Measurements from ENCODE around the gene BCAS3. TPM values are rescaled to one million over a fixed set of nuclear protein-coding genes. Genes with fewer than 3 reads are reported as not detected.

Gene BCAS3
- polyA plus RNA-seq, 1 experiment: 17.5 TPM

GRCh38 chr17:61337290-61337689 is 659.6 kb downstream of the BCAS3 start:
- ChIA-PET CTCF (no interaction called here), POLR2A (interaction anchor here (1.2 kb wide), 1 partner anchor 13 kb away, joined by 3 read pairs; no protein-coding TSS in a partner anchor)
- Histone ChIP-seq H3K4me3 (ENCODE audit: low read depth, low read length) (no peak overlapping the region), H3K9me3 (ENCODE audit: control insufficient read depth, insufficient read depth, low read length) (no peaks in the 10 kb centered on the region), H3K27ac (ENCODE audit: low read depth, low read length) (peak overlapping the region; percentile 69), H3K27me3 (ENCODE audit: control insufficient read depth, insufficient read depth, low read length) (no peaks in the 10 kb centered on the region)
- no peak for TF ChIP-seq CTCF (IDR thresholded peaks at IDR 0.05; ENCODE audit: low read depth, low read length)
- DNase-seq (ENCODE audit: low read depth, low spot score): no peak

GRCh38 chr17:61338000-61338798 is 660.5 kb downstream of the BCAS3 start:
- no peak for TF ChIP-seq CTCF (IDR thresholded peaks at IDR 0.05; ENCODE audit: low read depth, low read length)
- Histone ChIP-seq H3K4me3 (ENCODE audit: low read depth, low read length) (no peak overlapping the region), H3K27ac (ENCODE audit: low read depth, low read length) (peak overlapping the region; percentile 86), H3K27me3 (ENCODE audit: control insufficient read depth, insufficient read depth, low read length) (no peaks in the 10 kb centered on the region), H3K9me3 (ENCODE audit: control insufficient read depth, insufficient read depth, low read length) (no peaks in the 10 kb centered on the region)
- POLR2A ChIA-PET: interaction anchor here (0.7 to 1.2 kb wide), 3 partner anchors 14 to 63 kb away, joined by 3 to 6 read pairs (median 3); no protein-coding TSS in a partner anchor
- CTCF ChIA-PET: interaction anchor here (0.6 kb wide), 1 partner anchor 37 kb away, joined by 5 read pairs; no protein-coding TSS in a partner anchor
- DNase-seq (ENCODE audit: low read depth, low spot score): no peak

- no peak for TF ChIP-seq CTCF (IDR thresholded peaks at IDR 0.05; ENCODE audit: low read depth, low read length)
- no peaks in the 10 kb centered on the region for H3K9me3 ChIP-seq (ENCODE audit: control insufficient read depth, insufficient read depth, low read length)
- peak overlapping the region; percentile 86 for H3K27ac ChIP-seq (ENCODE audit: low read depth, low read length)
- H3K27me3 ChIP-seq (ENCODE audit: control insufficient read depth, insufficient read depth, low read length): no peaks in the 10 kb centered on the region
- CTCF ChIA-PET: interaction anchor here (0.6 kb wide), 1 partner anchor 36 kb away, joined by 5 read pairs; no protein-coding TSS in a partner anchor
- H3K4me3 ChIP-seq (ENCODE audit: low read depth, low read length): no peak overlapping the region
- POLR2A ChIA-PET: interaction anchor here (0.7 kb wide), 2 partner anchors 17 to 62 kb away, joined by 3 to 6 read pairs; no protein-coding TSS in a partner anchor
- no peak for DNase-seq (ENCODE audit: low read depth, low spot score)
Observed at GRCh38 chr17:61338874-61339478, 661.3 kb downstream of the BCAS3 start.

- TF ChIP-seq CTCF (IDR thresholded peaks at IDR 0.05; ENCODE audit: low read depth, low read length): no peak
- Histone ChIP-seq H3K27me3 (ENCODE audit: control insufficient read depth, insufficient read depth, low read length) (no peaks in the 10 kb centered on the region), H3K9me3 (ENCODE audit: control insufficient read depth, insufficient read depth, low read length) (no peaks in the 10 kb centered on the region), H3K27ac (ENCODE audit: low read depth, low read length) (no peak overlapping the region), H3K4me3 (ENCODE audit: low read depth, low read length) (no peak overlapping the region)
- no peak for DNase-seq (ENCODE audit: low read depth, low spot score)
- POLR2A ChIA-PET: no interaction called here
- CTCF ChIA-PET: no interaction called here
Observed at GRCh38 chr17:61340431-61341209, 663.0 kb downstream of the BCAS3 start.
